AG10803 (cell line): Measurements from ENCODE around the gene PGC.

ENCODE experiments used
- DNase-seq: peaks from one replicate; pipeline ENCODE4 v3.0.0; 2010; ENCODE audit warnings: low read depth
- H3K4me3 ChIP-seq: 2 replicates; pipeline ENCODE4 v1.5.1; 2011; ENCODE audit warnings: mild to moderate bottlenecking, low read length, control low read depth
- CTCF ChIP-seq: conservative IDR thresholded peaks from 2 replicates; pipeline ENCODE4 v1.5.1; 2011; ENCODE audit warnings: mild to moderate bottlenecking, low read length, control low read depth, inconsistent platforms

Gene PGC

GRCh38 chr6:41787219-41787917 is 40.2 kb upstream of the PGC start, which contains the start of gene TOMM6:
Gene TOMM6 (plus strand): TSS chr6:41787694. CDS start chr6:41787698, 4 bp downstream.
- H3K4me3 ChIP-seq: peak within 1 kb of the TSS; percentile 99
- TF ChIP-seq CTCF: peak; percentile 65
- DNase-seq: peak; percentile 93

- peak; percentile 73 for DNase-seq
- TF ChIP-seq CTCF: peak; percentile 41; the same call in 1 of the 2 replicates
- peak overlapping the region; percentile 99 for H3K4me3 ChIP-seq
These were observed 39.4 kb upstream of the PGC start for GRCh38 chr6:41786451-41787218.

- H3K4me3 ChIP-seq: peak overlapping the region; percentile 62
- no peak for DNase-seq
- TF ChIP-seq CTCF: no peak
These were observed 38.7 kb upstream of the PGC start for GRCh38 chr6:41785689-41786450.

GRCh38 chr6:41785254-41785653 is 38.1 kb upstream of the PGC start:
- no peak for DNase-seq
- H3K4me3 ChIP-seq: no peak overlapping the region
- TF ChIP-seq CTCF: no peak

- TF ChIP-seq CTCF: no peak
- no peak for DNase-seq
These were observed 37.5 kb upstream of the PGC start for GRCh38 chr6:41784581-41785171.

GRCh38 chr6:41783106-41783780 is 36.0 kb upstream of the PGC start:
- no peak for TF ChIP-seq CTCF
- DNase-seq: no peak
- no peak overlapping the region for H3K4me3 ChIP-seq

More at GRCh38 chr6:41784581-41785171, 37.5 kb upstream of the PGC start:
- no peak overlapping the region for H3K4me3 ChIP-seq
